GM12878 (cell line): ENCODE measurements around the gene VTCN1. TPM values are rescaled to one million over a fixed set of nuclear protein-coding genes. Genes with fewer than 3 reads are reported as not detected.

Source experiments
- ATAC-seq: fragments of 200-7000 bp; cut with Tn5 transposase; 3 replicates; pipeline ENCODE4 v1.9.1; 2020; ENCODE audit warnings: mild to moderate bottlenecking, moderate library complexity
- BruUV-seq: library from RNA; stranded (reverse); fragments of 400-500 nt; replicated peaks from 2 replicates; lab custom pipeline; 2021; lab: Mats Ljungman, UMichigan
- CTCF ChIA-PET: fragments of 300-600 bp; sonication (Branson Sonifier 250); formaldehyde crosslinking; extraction: SDS; loops from one replicate; lab custom pipeline; 2021; ENCODE audit warnings: inconsistent platforms; lab: Yijun Ruan, JAX
- POLR2A ChIA-PET: fragments of 350-600 bp; formaldehyde crosslinking; extraction: SDS; loops from one replicate; lab custom pipeline; 2021; ENCODE audit warnings: inconsistent platforms; lab: Charles Lee
- RAD21 ChIA-PET: fragments of 300-600 bp; sonication (Branson Sonifier 250); formaldehyde crosslinking; loops from one replicate; lab custom pipeline; 2023; ENCODE audit warnings: antibody characterized with exemption; ENCODE audit not compliant: unreplicated experiment; lab: Charles Lee
- SMC1A ChIA-PET: fragments of 300-600 bp; sonication (Branson Sonifier 250); formaldehyde crosslinking; loops from one replicate; lab custom pipeline; 2023; ENCODE audit not compliant: unreplicated experiment, uncharacterized antibody; lab: Charles Lee
- DNase-seq: peaks from one replicate; pipeline ENCODE4 v3.0.0-alpha.2; 2011; ENCODE audit warnings: low read depth, low spot score
- FAIRE-seq: peaks from 3 replicates; lab custom pipeline; 2011; peaks lifted over from hg19 to GRCh38; lab: Jason Lieb, UNC
- H2AFZ ChIP-seq: 2 replicates; pipeline ENCODE4 v1.6.0; 2011; ENCODE audit warnings: low read depth, low read length, control low read depth; ENCODE audit not compliant: control insufficient read depth
- H3K27ac ChIP-seq: 2 replicates; pipeline ENCODE4 v1.5.1; 2011; ENCODE audit warnings: control low read depth; ENCODE audit not compliant: control insufficient read depth, insufficient read depth
- H3K27me3 ChIP-seq, 2 experiments: replicated peaks in 1 of 2; 2 replicates each; pipeline versions ENCODE4 v1.6.0 to v1.6.1; 2011; ENCODE audit warnings: low read length in 1 of 2; ENCODE audit not compliant: control insufficient read depth in 2 of 2, insufficient read depth in 2 of 2
- H3K36me3 ChIP-seq, 2 experiments: 2 replicates each; pipeline ENCODE4 v1.5.1; 2011; ENCODE audit warnings: low read length in 1 of 2; ENCODE audit not compliant: control insufficient read depth in 2 of 2, insufficient read depth in 2 of 2
- H3K4me1 ChIP-seq: 2 replicates; pipeline ENCODE4 v1.6.1; 2011; ENCODE audit warnings: mild to moderate bottlenecking, low read length, moderate library complexity, mixed read lengths; ENCODE audit not compliant: control insufficient read depth, insufficient read depth
- H3K4me2 ChIP-seq: 2 replicates; pipeline ENCODE4 v1.6.0; 2011; ENCODE audit warnings: control low read depth; ENCODE audit not compliant: control insufficient read depth, insufficient read depth
- H3K4me3 ChIP-seq: fragments of 200-600 bp; sonication (generic); 2 replicates; pipeline ENCODE4 v1.5.1; 2016
- H3K79me2 ChIP-seq: 2 replicates; pipeline ENCODE4 v1.6.0; 2011; ENCODE audit warnings: low read length; ENCODE audit not compliant: control insufficient read depth, insufficient read depth
- H3K9ac ChIP-seq: 2 replicates; pipeline ENCODE4 v1.8.0; 2011; ENCODE audit warnings: low read length, control low read depth, mixed read lengths; ENCODE audit not compliant: control insufficient read depth, insufficient read depth
- H3K9me3 ChIP-seq: replicated peaks from 3 replicates; pipeline ENCODE4 v1.5.1; 2011; ENCODE audit warnings: mild to moderate bottlenecking, low read length; ENCODE audit not compliant: control insufficient read depth, insufficient read depth
- H4K20me1 ChIP-seq: 2 replicates; pipeline ENCODE4 v1.6.0; 2011; ENCODE audit not compliant: control insufficient read depth, insufficient read depth
- ATF3 ChIP-seq: IDR thresholded peaks from 2 replicates; pipeline ENCODE4 v1.6.1; 2011; ENCODE audit warnings: low read depth, mild to moderate bottlenecking, low read length, moderate library complexity, borderline replicate concordance; ENCODE audit errors: extremely low read depth
- ATF7 ChIP-seq: fragments of 450-650 bp; IDR thresholded peaks from 2 replicates; pipeline ENCODE4 v1.6.1; 2016; ENCODE audit warnings: low read depth, mild to moderate bottlenecking
- BCLAF1 ChIP-seq: fragments of 450-650 bp; IDR thresholded peaks from 2 replicates; pipeline ENCODE4 v1.6.1; 2017; ENCODE audit warnings: antibody characterized with exemption, mild to moderate bottlenecking, moderate library complexity
- BHLHE40 ChIP-seq, 2 experiments: fragments of 450-650 bp in 1 of 2; IDR thresholded peaks; 2 replicates each; pipeline ENCODE4 v1.6.1; 2011 to 2017; ENCODE audit warnings: low read depth in 2 of 2, borderline replicate concordance in 1 of 2, improper control_type of control experiment in 1 of 2, low read length in 1 of 2, mild to moderate bottlenecking in 1 of 2
- E4F1 ChIP-seq: fragments of 450-650 bp; IDR thresholded peaks from 2 replicates; pipeline ENCODE4 v1.6.1; 2018; ENCODE audit warnings: borderline replicate concordance, mild to moderate bottlenecking; ENCODE audit not compliant: partially characterized antibody
- HSF1 ChIP-seq: fragments of 150-350 bp; IDR thresholded peaks from 2 replicates; pipeline ENCODE4 v1.6.1; 2014; ENCODE audit warnings: mild to moderate bottlenecking, low read depth, low read length
- IKZF2 ChIP-seq, 2 experiments: fragments of 450-650 bp; IDR thresholded peaks; 2 replicates each; pipeline ENCODE4 v1.6.1; 2017; ENCODE audit warnings: mild to moderate bottlenecking in 2 of 2, moderate library complexity in 2 of 2
- JUND ChIP-seq: IDR thresholded peaks from 2 replicates; pipeline ENCODE4 v1.6.1; 2012; ENCODE audit warnings: low read depth, mild to moderate bottlenecking, low read length, improper control_type of control experiment, moderate library complexity
- MAX ChIP-seq: IDR thresholded peaks from 2 replicates; pipeline ENCODE4 v1.6.1; 2012; ENCODE audit warnings: low read depth, low read length, improper control_type of control experiment
- NBN ChIP-seq: fragments of 450-650 bp; IDR thresholded peaks from 2 replicates; pipeline ENCODE4 v1.6.1; 2016
- NR2C1 ChIP-seq: fragments of 450-650 bp; IDR thresholded peaks from 2 replicates; pipeline ENCODE4 v1.6.1; 2017; ENCODE audit warnings: antibody characterized with exemption, mild to moderate bottlenecking, moderate library complexity
- SP1 ChIP-seq: IDR thresholded peaks from one replicate; pipeline ENCODE4 v1.6.1; 2011; ENCODE audit warnings: low read depth, low read length
- SREBF1 ChIP-seq: IDR thresholded peaks from 2 replicates; pipeline ENCODE4 v1.6.1; 2012; ENCODE audit warnings: mild to moderate bottlenecking, low read length
- ZBED1 ChIP-seq: IDR thresholded peaks from 2 replicates; pipeline ENCODE4 v1.6.1; 2016; ENCODE audit warnings: borderline replicate concordance
- WGBS: methylation state at CpG from one replicate; pipeline ENCODE4 v1.1.6; 2016; ENCODE audit warnings: low lambda C conversion rate; ENCODE audit not compliant: insufficient replicate concordance, insufficient coverage; ENCODE audit errors: missing lambda C conversion rate; 5-methylcytosine and 5-hydroxymethylcytosine counted together
- in situ Hi-C: fragments of 300-500 bp; cut with MboI; formaldehyde crosslinking; loops from 9 replicates; pipeline ENCODE4 v1.14.3; 2018; ENCODE audit warnings: mixed read lengths
- intact Hi-C: fragments of 100-400 bp; cut with micrococcal nuclease; formaldehyde crosslinking; loops from one replicate; pipeline ENCODE4 v1.14.2; 2022; ENCODE audit not compliant: unreplicated experiment
- polyA plus RNA-seq, 11 experiments: library from polyadenylated mRNA; depleted of rRNA in 4 of 11; unstranded in 6 of 11; stranded (reverse) in 5 of 11; fragments of >200 nt; fragmentation: Nextera tagmentation in 4 of 11; fragmentation: Illumina TruSeq in 1 of 11; extraction: Ambion mirVana in 4 of 11; extraction: Trizol in 1 of 11; gene quantifications; 1 replicate in 1 of 11; 2 replicates in 10 of 11; pipeline versions ENCODE4 v1.2.1 to v1.2.3, GENCODE V29; 2011 to 2016; ENCODE audit warnings: inconsistent platforms in 2 of 11, missing spikeins in 2 of 11, low read depth in 1 of 11
- total RNA-seq, 4 experiments: library from RNA; depleted of rRNA in 3 of 4; stranded (reverse); fragments of >200 nt in 3 of 4; fragmentation: Illumina TruSeq in 1 of 4; extraction: Trizol in 1 of 4; gene quantifications; 2 replicates each; pipeline versions ENCODE4 v1.2.1 to v1.2.3, GENCODE V29; 2013 to 2021

Gene VTCN1
- total and polyA plus RNA-seq, 10 of the 15 experiments (the other 5 are each of a cell fraction or from before 2014, with no cell fraction given) = not detected

- TF ChIP-seq HSF1 (no peak), SP1 (no peak)
Measured at GRCh38 chr1:117112047-117112717, 98.5 kb downstream of the VTCN1 start (continued).

- BruUV-seq = no TSS peak
- DNase-seq (no peak), FAIRE-seq (no peak), ATAC-seq (no peak)
- Histone ChIP-seq H3K27me3 (no peaks in the 10 kb centered on the region), H3K9ac (no peak overlapping the region), H3K9me3 (no peaks in the 10 kb centered on the region), H3K27ac (no peak overlapping the region), H3K36me3 (peaks cover 0 to 13% of the 10 kb centered on the region in 2 experiments; a peak in 1 of 4 replicates), H3K4me3 (no peak overlapping the region), H3K79me2 (no peaks in the 10 kb centered on the region), H2AFZ (no peak overlapping the region), H3K4me2 (no peak overlapping the region), H4K20me1 (no peaks in the 10 kb centered on the region), H3K4me1 (no peaks in the 10 kb centered on the region)
- intact Hi-C loops = no loop called here
- POLR2A ChIA-PET = interaction anchor here (2.1 kb wide), 1 partner anchor 12 kb away, joined by 6 read pairs; no protein-coding TSS in a partner anchor
- SMC1A ChIA-PET = interaction anchor here (0.8 kb wide), 1 partner anchor 18 kb away, joined by 3 read pairs; no protein-coding TSS in a partner anchor
- in situ Hi-C loops = no loop called here
- WGBS = 92% methylated on average over 2 of the region's 2 CpGs
- RAD21 ChIA-PET = no interaction called here
- CTCF ChIA-PET = interaction anchor here (1.2 to 2.7 kb wide), 3 partner anchors 12 to 43 kb away, joined by 3 to 13 read pairs (median 6); no protein-coding TSS in a partner anchor
- no peak for TF ChIP-seq ATF7
- TF ChIP-seq IKZF2 (IDR thresholded peaks at IDR 0.05) = no peak
- TF ChIP-seq E4F1 = no peak
- no peak for TF ChIP-seq BCLAF1
- TF ChIP-seq MAX = no peak
- no peak for TF ChIP-seq ATF3
- no peak for TF ChIP-seq NBN
- no peak for TF ChIP-seq SP1
- TF ChIP-seq SREBF1 = no peak
- TF ChIP-seq NR2C1 = no peak
- TF ChIP-seq BHLHE40 (IDR thresholded peaks at IDR 0.05; ENCODE audit: borderline replicate concordance in 1 of 2, low read depth in 2 of 2, low read length in 1 of 2) = no peak
- TF ChIP-seq ZBED1 = no peak
- no peak for TF ChIP-seq JUND
Measured at GRCh38 chr1:117110774-117111173, 100.0 kb downstream of the VTCN1 start.
